ENCODE results near the gene SMC6.

DNA sequence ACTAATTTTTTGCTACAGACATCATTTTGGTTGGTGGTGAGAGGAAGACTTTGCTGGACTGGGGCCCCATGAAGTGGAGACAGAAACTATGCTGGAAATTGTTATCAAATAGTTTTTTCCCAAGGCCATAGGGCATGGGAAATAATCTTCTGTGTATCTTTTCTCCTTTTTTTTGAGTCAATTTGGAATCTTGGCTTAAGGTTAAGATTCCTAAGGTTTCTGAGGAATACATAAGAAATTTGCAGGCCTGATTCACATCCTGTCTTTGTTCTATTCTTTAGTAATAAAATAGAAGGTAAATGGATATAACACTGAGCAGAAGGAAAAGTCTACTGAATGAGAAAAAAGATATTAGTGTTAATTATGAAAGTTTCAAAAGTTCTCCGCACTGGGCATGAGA lies 16.6 kb downstream of the SMC6 start:
- TF ChIP-seq, protein P1, sequence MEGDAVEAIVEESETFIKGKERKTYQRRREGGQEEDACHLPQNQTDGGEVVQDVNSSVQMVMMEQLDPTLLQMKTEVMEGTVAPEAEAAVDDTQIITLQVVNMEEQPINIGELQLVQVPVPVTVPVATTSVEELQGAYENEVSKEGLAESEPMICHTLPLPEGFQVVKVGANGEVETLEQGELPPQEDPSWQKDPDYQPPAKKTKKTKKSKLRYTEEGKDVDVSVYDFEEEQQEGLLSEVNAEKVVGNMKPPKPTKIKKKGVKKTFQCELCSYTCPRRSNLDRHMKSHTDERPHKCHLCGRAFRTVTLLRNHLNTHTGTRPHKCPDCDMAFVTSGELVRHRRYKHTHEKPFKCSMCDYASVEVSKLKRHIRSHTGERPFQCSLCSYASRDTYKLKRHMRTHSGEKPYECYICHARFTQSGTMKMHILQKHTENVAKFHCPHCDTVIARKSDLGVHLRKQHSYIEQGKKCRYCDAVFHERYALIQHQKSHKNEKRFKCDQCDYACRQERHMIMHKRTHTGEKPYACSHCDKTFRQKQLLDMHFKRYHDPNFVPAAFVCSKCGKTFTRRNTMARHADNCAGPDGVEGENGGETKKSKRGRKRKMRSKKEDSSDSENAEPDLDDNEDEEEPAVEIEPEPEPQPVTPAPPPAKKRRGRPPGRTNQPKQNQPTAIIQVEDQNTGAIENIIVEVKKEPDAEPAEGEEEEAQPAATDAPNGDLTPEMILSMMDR (conservative IDR thresholded peaks at IDR 0.05; ENCODE audit: low read depth in 2 of 2), result no peak
- TF ChIP-seq, protein P2, sequence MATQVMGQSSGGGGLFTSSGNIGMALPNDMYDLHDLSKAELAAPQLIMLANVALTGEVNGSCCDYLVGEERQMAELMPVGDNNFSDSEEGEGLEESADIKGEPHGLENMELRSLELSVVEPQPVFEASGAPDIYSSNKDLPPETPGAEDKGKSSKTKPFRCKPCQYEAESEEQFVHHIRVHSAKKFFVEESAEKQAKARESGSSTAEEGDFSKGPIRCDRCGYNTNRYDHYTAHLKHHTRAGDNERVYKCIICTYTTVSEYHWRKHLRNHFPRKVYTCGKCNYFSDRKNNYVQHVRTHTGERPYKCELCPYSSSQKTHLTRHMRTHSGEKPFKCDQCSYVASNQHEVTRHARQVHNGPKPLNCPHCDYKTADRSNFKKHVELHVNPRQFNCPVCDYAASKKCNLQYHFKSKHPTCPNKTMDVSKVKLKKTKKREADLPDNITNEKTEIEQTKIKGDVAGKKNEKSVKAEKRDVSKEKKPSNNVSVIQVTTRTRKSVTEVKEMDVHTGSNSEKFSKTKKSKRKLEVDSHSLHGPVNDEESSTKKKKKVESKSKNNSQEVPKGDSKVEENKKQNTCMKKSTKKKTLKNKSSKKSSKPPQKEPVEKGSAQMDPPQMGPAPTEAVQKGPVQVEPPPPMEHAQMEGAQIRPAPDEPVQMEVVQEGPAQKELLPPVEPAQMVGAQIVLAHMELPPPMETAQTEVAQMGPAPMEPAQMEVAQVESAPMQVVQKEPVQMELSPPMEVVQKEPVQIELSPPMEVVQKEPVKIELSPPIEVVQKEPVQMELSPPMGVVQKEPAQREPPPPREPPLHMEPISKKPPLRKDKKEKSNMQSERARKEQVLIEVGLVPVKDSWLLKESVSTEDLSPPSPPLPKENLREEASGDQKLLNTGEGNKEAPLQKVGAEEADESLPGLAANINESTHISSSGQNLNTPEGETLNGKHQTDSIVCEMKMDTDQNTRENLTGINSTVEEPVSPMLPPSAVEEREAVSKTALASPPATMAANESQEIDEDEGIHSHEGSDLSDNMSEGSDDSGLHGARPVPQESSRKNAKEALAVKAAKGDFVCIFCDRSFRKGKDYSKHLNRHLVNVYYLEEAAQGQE (IDR thresholded peaks at IDR 0.05; ENCODE audit: unreplicated experiment), result no peak
